Caco-2 (cell line): ENCODE measurements around the gene ADCY1. TPM values are rescaled to one million over a fixed set of nuclear protein-coding genes. Genes with fewer than 3 reads are reported as not detected.

ENCODE experiments used
- BruUV-seq: library from RNA; stranded (reverse); fragments of 400-500 nt; replicated peaks from 2 replicates; lab custom pipeline; 2021; lab: Mats Ljungman, UMichigan
- CTCF ChIA-PET: fragments of 300-600 bp; sonication (Branson Sonifier 250); formaldehyde crosslinking; loops from one replicate; lab custom pipeline; 2022; ENCODE audit warnings: antibody characterized with exemption; lab: Charles Lee
- POLR2A ChIA-PET: fragments of 300-600 bp; sonication (Branson Sonifier 250); formaldehyde crosslinking; loops from one replicate; lab custom pipeline; 2022; ENCODE audit warnings: antibody characterized with exemption; lab: Charles Lee
- DNase-seq, 2 experiments: peaks; one replicate each; pipeline versions ENCODE4 v3.0.0 to v3.0.0-alpha.2; 2020 to 2022
- H3K27me3 ChIP-seq: replicated peaks from 2 replicates; pipeline ENCODE4 v1.6.0; 2011; ENCODE audit warnings: low read length; ENCODE audit not compliant: control insufficient read depth, insufficient read depth
- H3K36me3 ChIP-seq: 2 replicates; pipeline ENCODE4 v1.5.1; 2011; ENCODE audit warnings: low read length; ENCODE audit not compliant: control insufficient read depth, insufficient read depth
- H3K4me1 ChIP-seq: fragments of 250-450 bp; sonication (Bioruptor Pico); 2 replicates; pipeline ENCODE4 v1.5.1; 2020; ENCODE audit warnings: mild to moderate bottlenecking
- H3K4me3 ChIP-seq: 2 replicates; pipeline ENCODE4 v1.5.1; 2011; ENCODE audit warnings: low read depth, mild to moderate bottlenecking, control low read depth, low read length
- H3K9me3 ChIP-seq: fragments of 250-450 bp; sonication (Bioruptor Pico); 2 replicates; pipeline ENCODE4 v1.5.1; 2020; ENCODE audit warnings: mild to moderate bottlenecking, moderate library complexity
- H3K27ac Mint-ChIP-seq: one replicate; pipeline ENCODE4 v1.8.0; 2022; ENCODE audit warnings: mixed read lengths; ENCODE audit not compliant: unreplicated experiment
- H3K27me3 Mint-ChIP-seq: one replicate; pipeline ENCODE4 v1.8.0; 2022; ENCODE audit warnings: mixed read lengths; ENCODE audit not compliant: insufficient read depth, unreplicated experiment
- H3K36me3 Mint-ChIP-seq: one replicate; pipeline ENCODE4 v1.8.0; 2022; ENCODE audit warnings: mild to moderate bottlenecking, mixed read lengths; ENCODE audit not compliant: insufficient read depth, unreplicated experiment
- H3K4me1 Mint-ChIP-seq: one replicate; pipeline ENCODE4 v1.8.0; 2022; ENCODE audit warnings: low read depth, mixed read lengths; ENCODE audit not compliant: unreplicated experiment
- H3K4me3 Mint-ChIP-seq: one replicate; pipeline ENCODE4 v1.8.0; 2022; ENCODE audit warnings: mild to moderate bottlenecking, moderate library complexity, mixed read lengths; ENCODE audit not compliant: unreplicated experiment
- H3K9me3 Mint-ChIP-seq: one replicate; pipeline ENCODE4 v1.8.0; 2022; ENCODE audit warnings: mixed read lengths; ENCODE audit not compliant: unreplicated experiment
- CTCF ChIP-seq, 2 experiments: fragments of 200-600 bp in 1 of 2; IDR thresholded peaks; 1 replicate in 1 of 2; 2 replicates in 1 of 2; pipeline versions ENCODE4 v1.5.1 to v1.8.0; 2011 to 2022; ENCODE audit warnings: antibody characterized with exemption in 1 of 2, control low read depth in 1 of 2, inconsistent platforms in 1 of 2, low read depth in 1 of 2, low read length in 1 of 2, mild to moderate bottlenecking in 1 of 2, moderate library complexity in 1 of 2; ENCODE audit not compliant: insufficient read depth in 1 of 2, severe bottlenecking in 1 of 2, unreplicated experiment in 1 of 2
- intact Hi-C: fragments of 100-400 bp; cut with micrococcal nuclease; formaldehyde crosslinking; loops from one replicate; pipeline ENCODE4 v1.10.0; 2022; ENCODE audit not compliant: unreplicated experiment
- total RNA-seq: library from RNA; stranded (reverse); gene quantifications from 2 replicates; pipeline ENCODE4 v1.2.3, GENCODE V29; 2022

Gene ADCY1
- total RNA-seq, 1 experiment from 2014 or later = 2.9 TPM

GRCh38 chr7:45696476-45696875, 122.3 kb downstream of the ADCY1 start:
- Mint-ChIP-seq H3K27me3 (no peaks in the 10 kb centered on the region), H3K36me3 (no peaks in the 10 kb centered on the region), H3K9me3 (no peaks in the 10 kb centered on the region), H3K4me1 (peaks cover 13% of the 10 kb centered on the region), H3K27ac (no peak overlapping the region), H3K4me3 (no peak overlapping the region)
- POLR2A ChIA-PET = no interaction called here
- BruUV-seq = no TSS peak
- Histone ChIP-seq H3K4me1 (peaks cover 8% of the 10 kb centered on the region), H3K36me3 (no peaks in the 10 kb centered on the region), H3K9me3 (no peaks in the 10 kb centered on the region), H3K27me3 (no peaks in the 10 kb centered on the region; the same call in 1 of the 2 replicates), H3K4me3 (no peak overlapping the region)
- no peak for TF ChIP-seq CTCF (IDR thresholded peaks at IDR 0.05; ENCODE audit: insufficient read depth in 1 of 2, low read depth in 1 of 2, low read length in 1 of 2, severe bottlenecking in 1 of 2, unreplicated experiment in 1 of 2)
- intact Hi-C loops = no loop called here
- CTCF ChIA-PET = no interaction called here
- no peak for DNase-seq

GRCh38 chr7:45697576-45698136, 123.5 kb downstream of the ADCY1 start:
- no TSS peak for BruUV-seq
- Mint-ChIP-seq H3K4me3 (no peak overlapping the region), H3K4me1 (peaks cover under 1% of the 10 kb centered on the region), H3K27me3 (no peaks in the 10 kb centered on the region), H3K36me3 (no peaks in the 10 kb centered on the region), H3K9me3 (no peaks in the 10 kb centered on the region), H3K27ac (no peak overlapping the region)
- ChIA-PET POLR2A (no interaction called here), CTCF (interaction anchor here (0.6 kb wide), 1 partner anchor 23 kb away, joined by 3 read pairs; no protein-coding TSS in a partner anchor)
- intact Hi-C loops = no loop called here
- H3K27me3 ChIP-seq = no peaks in the 10 kb centered on the region; the same call in 1 of the 2 replicates
- TF ChIP-seq CTCF (IDR thresholded peaks at IDR 0.05; ENCODE audit: insufficient read depth in 1 of 2, low read depth in 1 of 2, low read length in 1 of 2, severe bottlenecking in 1 of 2, unreplicated experiment in 1 of 2) = no peak
- no peaks in the 10 kb centered on the region for H3K4me1 ChIP-seq
- DNase-seq = peak in 1 of 2 experiments; percentile 12
- H3K9me3 ChIP-seq = no peaks in the 10 kb centered on the region
- H3K36me3 ChIP-seq = no peaks in the 10 kb centered on the region
- no peak overlapping the region for H3K4me3 ChIP-seq

- DNase-seq = peak in 1 of 2 experiments; percentile 17
- TF ChIP-seq CTCF (IDR thresholded peaks at IDR 0.05; ENCODE audit: insufficient read depth in 1 of 2, low read depth in 1 of 2, low read length in 1 of 2, severe bottlenecking in 1 of 2, unreplicated experiment in 1 of 2) = no peak
- Mint-ChIP-seq H3K27ac (no peak overlapping the region), H3K36me3 (no peaks in the 10 kb centered on the region), H3K27me3 (no peaks in the 10 kb centered on the region), H3K4me1 (no peaks in the 10 kb centered on the region), H3K4me3 (no peak overlapping the region), H3K9me3 (no peaks in the 10 kb centered on the region)
- Histone ChIP-seq H3K4me1 (no peaks in the 10 kb centered on the region), H3K9me3 (no peaks in the 10 kb centered on the region), H3K4me3 (no peak overlapping the region), H3K36me3 (no peaks in the 10 kb centered on the region), H3K27me3 (no peaks in the 10 kb centered on the region; the same call in 1 of the 2 replicates)
- ChIA-PET POLR2A (no interaction called here), CTCF (no interaction called here)
- no TSS peak for BruUV-seq
- intact Hi-C loops = no loop called here
These were observed 124.3 kb downstream of the ADCY1 start for GRCh38 chr7:45698303-45699014.
